Uterus (tissue), 4 donors: ENCODE data around the gene NXT1. TPM values are rescaled to one million over a fixed set of nuclear protein-coding genes. Genes with fewer than 3 reads are reported as not detected.

Experiments used
- DNase-seq, 2 donors: peaks; one replicate each; pipeline ENCODE4 v3.0.0-alpha.2; 2019 to 2020
- H3K27ac ChIP-seq, 2 donors: fragments of 200-600 bp; sonication (generic); 1 replicate in 1 of 2; 2 replicates in 1 of 2; pipeline ENCODE4 v1.5.1; 2016 to 2018
- H3K27me3 ChIP-seq, 2 donors: fragments of 200-600 bp; sonication (generic); one replicate each; pipeline ENCODE4 v1.5.1; 2018 to 2019; ENCODE audit warnings: control low read depth in 1 of 2
- H3K36me3 ChIP-seq, 2 donors: fragments of 200-600 bp; sonication (generic); one replicate each; pipeline ENCODE4 v1.5.1; 2019; ENCODE audit warnings: control low read depth in 1 of 2
- H3K4me1 ChIP-seq, 2 donors: fragments of 200-600 bp; sonication (generic); one replicate each; pipeline ENCODE4 v1.5.1; 2018 to 2019; ENCODE audit warnings: control low read depth in 1 of 2
- H3K4me3 ChIP-seq, 2 donors: fragments of 200-600 bp; sonication (generic); 1 replicate in 1 of 2; 2 replicates in 1 of 2; pipeline ENCODE4 v1.5.1; 2018 to 2019; ENCODE audit warnings: mild to moderate bottlenecking in 1 of 2
- H3K9me3 ChIP-seq, 2 donors: fragments of 200-600 bp; sonication (generic); one replicate each; pipeline ENCODE4 v1.5.1; 2019; ENCODE audit warnings: control low read depth in 1 of 2
- POLR2A ChIP-seq, 2 donors: fragments of 450-650 bp; IDR thresholded peaks; one replicate each; pipeline ENCODE4 v1.6.1; 2016; ENCODE audit warnings: antibody characterized with exemption in 2 of 2, mild to moderate bottlenecking in 1 of 2, moderate library complexity in 1 of 2
- intact Hi-C: fragments of 100-400 bp; cut with DNase I; formaldehyde crosslinking; loops from one replicate; pipeline ENCODE4 v1.15.1; 2023; ENCODE audit warnings: low total_unique reads
- total RNA-seq, 4 donors: library from RNA; depleted of rRNA in 3 of 4; stranded (reverse); fragments of >200 nt in 3 of 4; gene quantifications; one replicate each; pipeline versions ENCODE4 v1.1.0 to v1.2.4, GENCODE V29; 2014 to 2023
- TF ChIP-seq, protein P1 (sequence below), 4 experiments: fragments of 200-600 bp in 2 of 4; fragments of 450-650 bp in 2 of 4; sonication (generic) in 2 of 4; IDR thresholded peaks; one replicate each; pipeline ENCODE4 v1.5.1; 2016 to 2019; ENCODE audit warnings: antibody characterized with exemption in 4 of 4, mild to moderate bottlenecking in 2 of 4, moderate library complexity in 1 of 4
- donor health status: DM: yes; HTN: yes; CAD: no.

The NXT1 gene
- total RNA-seq, 4 donors from 2014 or later, result 28.9 to 37.0 (median 32.3) TPM

DNA sequence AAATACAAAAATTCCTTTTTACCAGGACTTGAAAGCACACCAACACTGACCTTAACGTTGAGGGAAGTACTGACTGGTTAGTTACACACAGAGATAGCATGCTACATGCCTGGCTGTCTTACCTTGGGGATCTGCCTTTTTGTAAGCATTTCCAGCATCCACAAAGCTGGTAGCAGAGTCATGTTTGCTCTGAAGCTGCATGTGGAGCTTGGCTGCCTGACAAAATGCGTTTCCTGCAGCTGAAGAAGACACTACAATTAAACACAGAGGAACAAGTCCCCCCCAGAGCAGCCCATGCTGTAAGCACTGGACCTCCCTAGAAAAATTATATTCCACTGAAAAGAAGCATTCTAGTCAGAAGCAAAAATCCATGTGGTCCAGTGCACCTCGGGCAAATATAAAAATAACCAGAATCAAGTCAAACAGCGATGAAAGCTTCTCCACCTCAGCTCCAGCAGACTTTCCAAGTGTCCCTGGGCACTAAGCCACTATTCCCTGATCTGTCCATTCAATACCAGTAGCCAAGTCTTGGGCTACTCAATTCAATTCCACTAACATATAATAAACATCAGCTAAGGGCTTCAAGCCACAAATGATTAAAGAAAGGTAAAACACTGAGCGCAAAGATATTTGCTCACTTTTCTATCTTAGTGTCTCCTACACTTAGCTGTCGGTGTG lies 46.5 kb downstream of the NXT1 start:
- no peak for DNase-seq
- no peaks in the 10 kb centered on the region for H3K4me1 ChIP-seq
- no peaks in the 10 kb centered on the region for H3K36me3 ChIP-seq
- H3K4me3 ChIP-seq, result no peak overlapping the region
- TF ChIP-seq, protein P1, sequence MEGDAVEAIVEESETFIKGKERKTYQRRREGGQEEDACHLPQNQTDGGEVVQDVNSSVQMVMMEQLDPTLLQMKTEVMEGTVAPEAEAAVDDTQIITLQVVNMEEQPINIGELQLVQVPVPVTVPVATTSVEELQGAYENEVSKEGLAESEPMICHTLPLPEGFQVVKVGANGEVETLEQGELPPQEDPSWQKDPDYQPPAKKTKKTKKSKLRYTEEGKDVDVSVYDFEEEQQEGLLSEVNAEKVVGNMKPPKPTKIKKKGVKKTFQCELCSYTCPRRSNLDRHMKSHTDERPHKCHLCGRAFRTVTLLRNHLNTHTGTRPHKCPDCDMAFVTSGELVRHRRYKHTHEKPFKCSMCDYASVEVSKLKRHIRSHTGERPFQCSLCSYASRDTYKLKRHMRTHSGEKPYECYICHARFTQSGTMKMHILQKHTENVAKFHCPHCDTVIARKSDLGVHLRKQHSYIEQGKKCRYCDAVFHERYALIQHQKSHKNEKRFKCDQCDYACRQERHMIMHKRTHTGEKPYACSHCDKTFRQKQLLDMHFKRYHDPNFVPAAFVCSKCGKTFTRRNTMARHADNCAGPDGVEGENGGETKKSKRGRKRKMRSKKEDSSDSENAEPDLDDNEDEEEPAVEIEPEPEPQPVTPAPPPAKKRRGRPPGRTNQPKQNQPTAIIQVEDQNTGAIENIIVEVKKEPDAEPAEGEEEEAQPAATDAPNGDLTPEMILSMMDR (IDR thresholded peaks at IDR 0.05), result no peak
- TF ChIP-seq POLR2A (IDR thresholded peaks at IDR 0.05), result no peak
- no peak overlapping the region for H3K27ac ChIP-seq
- intact Hi-C loops, result no loop called here
- H3K27me3 ChIP-seq, result no peaks in the 10 kb centered on the region
- no peaks in the 10 kb centered on the region for H3K9me3 ChIP-seq

DNA sequence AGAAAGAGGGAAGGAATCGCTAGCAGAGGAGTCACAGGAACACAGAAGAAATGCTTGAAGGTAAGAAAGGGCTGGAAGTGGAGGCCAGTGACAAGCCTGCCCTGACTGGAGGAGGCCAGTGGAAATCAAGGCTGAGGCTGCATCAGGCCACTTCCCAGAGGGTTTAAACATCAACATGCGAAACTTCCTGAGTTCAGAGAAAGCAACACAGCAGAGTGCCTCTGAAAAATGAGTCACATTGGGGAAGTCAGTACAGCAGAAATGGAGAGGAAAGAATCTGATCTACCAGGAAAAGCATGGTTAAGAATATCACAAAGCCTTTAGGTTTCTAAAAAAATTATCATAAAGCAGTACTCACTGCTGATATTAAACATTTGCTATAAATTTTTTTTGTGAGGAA lies 47.4 kb downstream of the NXT1 start:
- no peaks in the 10 kb centered on the region for H3K27me3 ChIP-seq
- H3K4me3 ChIP-seq, result no peak overlapping the region
- H3K4me1 ChIP-seq, result no peaks in the 10 kb centered on the region
- no peak for DNase-seq
- TF ChIP-seq POLR2A (IDR thresholded peaks at IDR 0.05), result no peak
- TF ChIP-seq, protein P1 (IDR thresholded peaks at IDR 0.05), result no peak
- no peak overlapping the region for H3K27ac ChIP-seq
- H3K9me3 ChIP-seq, result no peaks in the 10 kb centered on the region
- no peaks in the 10 kb centered on the region for H3K36me3 ChIP-seq
- intact Hi-C loops, result no loop called here

DNA sequence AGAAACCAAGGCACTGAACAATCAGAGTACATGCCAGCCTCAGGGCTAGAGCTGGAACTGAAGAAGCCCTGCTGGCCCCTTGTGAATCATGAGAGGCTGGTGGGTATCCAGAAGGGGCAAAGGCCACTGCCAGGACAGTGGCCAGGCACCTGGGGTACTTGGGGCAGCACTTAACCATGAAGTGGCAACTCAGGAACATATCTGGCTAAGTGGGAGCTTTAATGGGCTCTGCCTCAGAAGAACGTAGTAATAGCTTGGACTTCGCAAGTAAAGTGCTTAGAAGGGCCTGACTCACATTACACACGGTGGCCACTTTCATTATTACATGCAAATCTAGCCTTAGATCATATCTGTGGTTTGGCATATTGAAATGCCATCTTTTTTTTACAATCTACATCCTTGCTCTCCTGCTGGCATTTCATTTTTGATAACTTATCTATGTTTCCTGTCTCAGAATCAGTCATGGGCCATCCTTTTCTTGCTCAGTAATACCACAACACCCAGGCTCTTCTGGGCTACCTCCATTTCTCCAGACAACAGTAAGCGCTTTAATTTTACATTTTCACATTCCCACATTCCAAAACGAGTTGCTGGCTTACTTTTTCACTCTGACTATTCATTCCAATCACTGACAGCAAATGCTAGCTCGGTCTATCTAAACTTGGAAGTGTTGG lies 49.1 kb downstream of the NXT1 start:
- intact Hi-C loops, result no loop called here
- Histone ChIP-seq H3K27me3 (no peaks in the 10 kb centered on the region), H3K4me1 (no peaks in the 10 kb centered on the region), H3K9me3 (no peaks in the 10 kb centered on the region), H3K4me3 (no peak overlapping the region), H3K27ac (no peak overlapping the region), H3K36me3 (no peaks in the 10 kb centered on the region)
- DNase-seq, result no peak
- no peak for TF ChIP-seq POLR2A (IDR thresholded peaks at IDR 0.05)
- TF ChIP-seq, protein P1 (IDR thresholded peaks at IDR 0.05), result no peak

DNA sequence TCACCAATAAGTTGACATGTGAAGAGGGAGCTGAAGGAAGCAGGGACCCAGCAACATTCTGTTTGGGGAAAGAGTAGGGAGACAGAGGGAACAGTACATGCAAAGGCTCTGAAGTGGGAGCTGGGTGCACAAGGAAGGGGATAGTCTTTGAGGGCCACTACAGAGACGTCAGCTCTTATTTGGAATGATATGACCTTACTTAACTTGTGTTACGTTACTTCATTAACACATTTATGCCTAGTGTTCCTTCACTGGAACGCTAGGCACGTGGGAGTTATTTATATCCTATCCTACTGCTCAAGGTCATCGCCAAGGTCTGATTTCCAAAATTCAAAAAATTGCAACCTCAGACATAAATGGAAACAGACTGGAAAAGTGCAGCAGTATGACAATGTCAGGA lies 50.5 kb downstream of the NXT1 start:
- Histone ChIP-seq H3K27me3 (no peaks in the 10 kb centered on the region), H3K4me1 (no peaks in the 10 kb centered on the region), H3K4me3 (no peak overlapping the region), H3K36me3 (no peaks in the 10 kb centered on the region), H3K27ac (no peak overlapping the region), H3K9me3 (no peaks in the 10 kb centered on the region)
- TF ChIP-seq, protein P1 (IDR thresholded peaks at IDR 0.05), result no peak
- TF ChIP-seq POLR2A (IDR thresholded peaks at IDR 0.05), result no peak
- intact Hi-C loops, result no loop called here
- no peak for DNase-seq

DNA sequence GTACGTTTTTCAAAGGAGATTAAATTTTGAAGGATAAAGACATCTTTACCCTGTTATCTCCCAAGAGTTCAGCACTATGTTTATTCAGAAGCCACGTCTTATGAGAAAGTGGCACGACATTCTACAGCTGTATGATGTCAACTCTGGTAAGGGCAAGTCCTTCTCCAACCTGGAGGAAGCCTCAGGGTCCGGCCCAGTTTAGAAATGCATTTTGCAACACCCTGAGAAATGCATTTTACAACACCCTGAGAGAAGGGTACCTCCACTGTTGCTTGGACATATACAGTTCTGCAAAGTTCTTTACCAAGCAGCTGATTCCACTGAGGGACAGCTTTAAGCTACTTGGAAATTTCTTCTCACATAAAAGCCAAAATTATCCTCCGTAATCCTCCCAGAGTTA lies 53.2 kb downstream of the NXT1 start:
- Histone ChIP-seq H3K4me1 (no peaks in the 10 kb centered on the region), H3K36me3 (no peaks in the 10 kb centered on the region), H3K4me3 (no peak overlapping the region), H3K27me3 (no peaks in the 10 kb centered on the region), H3K27ac (no peak overlapping the region), H3K9me3 (no peaks in the 10 kb centered on the region)
- intact Hi-C loops, result no loop called here
- DNase-seq, result no peak
- TF ChIP-seq POLR2A (IDR thresholded peaks at IDR 0.05), result no peak
- TF ChIP-seq, protein P1 (IDR thresholded peaks at IDR 0.05), result no peak
